IPS-18a (cell line): ENCODE data around the gene HCN4.

Experiments
- H3K27ac ChIP-seq: one replicate; pipeline ENCODE4 v1.5.1; 2013; ENCODE audit warnings: low read length
- H3K27me3 ChIP-seq: one replicate; pipeline ENCODE4 v1.6.1; 2013; ENCODE audit warnings: mild to moderate bottlenecking, low read length; ENCODE audit not compliant: control insufficient read depth, insufficient read depth
- H3K36me3 ChIP-seq: one replicate; pipeline ENCODE4 v1.6.1; 2013; ENCODE audit warnings: low read depth, low read length; ENCODE audit not compliant: control insufficient read depth
- H3K4me1 ChIP-seq: one replicate; pipeline ENCODE4 v1.6.1; 2013; ENCODE audit warnings: low read depth, low read length; ENCODE audit not compliant: control insufficient read depth
- H3K4me3 ChIP-seq: one replicate; pipeline ENCODE4 v1.5.1; 2013; ENCODE audit warnings: low read length
- H3K9ac ChIP-seq: one replicate; pipeline ENCODE4 v1.6.1; 2013; ENCODE audit warnings: mild to moderate bottlenecking, low read length, moderate library complexity
- H3K9me3 ChIP-seq: one replicate; pipeline ENCODE4 v1.6.1; 2013; ENCODE audit warnings: low read depth, low read length; ENCODE audit not compliant: control insufficient read depth

HCN4 gene

GRCh38 chr15:73322665-73323373, 45.9 kb downstream of the HCN4 start:
- peaks cover 4% of the 10 kb centered on the region for H3K4me1 ChIP-seq
- peaks cover under 1% of the 10 kb centered on the region for H3K36me3 ChIP-seq
- H3K27me3 ChIP-seq, result no peaks in the 10 kb centered on the region
- no peak overlapping the region for H3K4me3 ChIP-seq
- H3K9ac ChIP-seq, result no peak overlapping the region
- no peak overlapping the region for H3K27ac ChIP-seq
- no peaks in the 10 kb centered on the region for H3K9me3 ChIP-seq

GRCh38 chr15:73321496-73322450, 47.0 kb downstream of the HCN4 start:
- Histone ChIP-seq H3K9ac (no peak overlapping the region), H3K27me3 (no peaks in the 10 kb centered on the region), H3K4me3 (no peak overlapping the region), H3K27ac (no peak overlapping the region), H3K36me3 (no peaks in the 10 kb centered on the region), H3K9me3 (no peaks in the 10 kb centered on the region), H3K4me1 (peaks cover 4% of the 10 kb centered on the region)

- no peak overlapping the region for H3K4me3 ChIP-seq
- no peaks in the 10 kb centered on the region for H3K36me3 ChIP-seq
- H3K9ac ChIP-seq, result no peak overlapping the region
- no peaks in the 10 kb centered on the region for H3K9me3 ChIP-seq
- H3K27ac ChIP-seq, result no peak overlapping the region
- no peaks in the 10 kb centered on the region for H3K27me3 ChIP-seq
- H3K4me1 ChIP-seq, result peaks cover 4% of the 10 kb centered on the region
Observed at GRCh38 chr15:73320619-73321180, 48.1 kb downstream of the HCN4 start.

- Histone ChIP-seq H3K27ac (no peak overlapping the region), H3K27me3 (no peaks in the 10 kb centered on the region), H3K4me1 (peaks cover 4% of the 10 kb centered on the region), H3K9ac (no peak overlapping the region), H3K36me3 (no peaks in the 10 kb centered on the region), H3K4me3 (no peak overlapping the region), H3K9me3 (no peaks in the 10 kb centered on the region)
Observed at GRCh38 chr15:73319460-73320245, 49.1 kb downstream of the HCN4 start.

- no peak overlapping the region for H3K4me3 ChIP-seq
- no peak overlapping the region for H3K9ac ChIP-seq
- no peaks in the 10 kb centered on the region for H3K27me3 ChIP-seq
- peaks cover 4% of the 10 kb centered on the region for H3K4me1 ChIP-seq
- no peaks in the 10 kb centered on the region for H3K9me3 ChIP-seq
- H3K36me3 ChIP-seq, result no peaks in the 10 kb centered on the region
- no peak overlapping the region for H3K27ac ChIP-seq
Observed at GRCh38 chr15:73318463-73319351, 50.1 kb downstream of the HCN4 start.

GRCh38 chr15:73317651-73318462, 50.9 kb downstream of the HCN4 start:
- Histone ChIP-seq H3K27ac (no peak overlapping the region), H3K9me3 (no peaks in the 10 kb centered on the region), H3K9ac (no peak overlapping the region), H3K27me3 (no peaks in the 10 kb centered on the region), H3K4me1 (peaks cover 4% of the 10 kb centered on the region), H3K4me3 (no peak overlapping the region), H3K36me3 (no peaks in the 10 kb centered on the region)

GRCh38 chr15:73313861-73314260, 54.9 kb downstream of the HCN4 start:
- H3K9me3 ChIP-seq, result no peaks in the 10 kb centered on the region
- H3K9ac ChIP-seq, result no peak overlapping the region
- no peaks in the 10 kb centered on the region for H3K36me3 ChIP-seq
- no peak overlapping the region for H3K4me3 ChIP-seq
- H3K4me1 ChIP-seq, result peaks cover 4% of the 10 kb centered on the region
- H3K27ac ChIP-seq, result no peak overlapping the region
- H3K27me3 ChIP-seq, result no peaks in the 10 kb centered on the region

- H3K9ac ChIP-seq, result no peak overlapping the region
- H3K4me3 ChIP-seq, result no peak overlapping the region
- H3K9me3 ChIP-seq, result no peaks in the 10 kb centered on the region
- no peaks in the 10 kb centered on the region for H3K4me1 ChIP-seq
- peaks cover 4% of the 10 kb centered on the region for H3K36me3 ChIP-seq
- no peaks in the 10 kb centered on the region for H3K27me3 ChIP-seq
- H3K27ac ChIP-seq, result no peak overlapping the region
Observed at GRCh38 chr15:73308305-73308704, 60.5 kb downstream of the HCN4 start.

- Histone ChIP-seq H3K4me3 (no peak overlapping the region), H3K27ac (no peak overlapping the region), H3K9me3 (no peaks in the 10 kb centered on the region), H3K36me3 (peaks cover 25% of the 10 kb centered on the region), H3K27me3 (no peaks in the 10 kb centered on the region), H3K4me1 (no peaks in the 10 kb centered on the region), H3K9ac (no peak overlapping the region)
Observed at GRCh38 chr15:73305331-73306211, 63.2 kb downstream of the HCN4 start.
